Naive thymus-derived CD4-positive, alpha-beta T cell (primary cell): ENCODE measurements around the gene PPP1R3D. TPM values are rescaled to one million over a fixed set of nuclear protein-coding genes. Genes with fewer than 3 reads are reported as not detected.
A peak's percentile ranks its signal among the peaks of the same experiment; 100 is the strongest.

ENCODE experiments used
- ATAC-seq: fragments of 150-1000 bp; cut with Tn5 transposase; 2 replicates; pipeline ENCODE4 v1.10.0; 2021; ENCODE audit warnings: mild to moderate bottlenecking, moderate library complexity
- CTCF ChIA-PET: fragments of 350-600 bp; sonication (Branson Sonifier 250); formaldehyde crosslinking; loops from one replicate; lab custom pipeline; 2021; ENCODE audit warnings: antibody characterized with exemption; lab: Charles Lee
- POLR2A ChIA-PET: fragments of 350-600 bp; sonication (Branson Sonifier 250); formaldehyde crosslinking; loops from one replicate; lab custom pipeline; 2021; ENCODE audit warnings: antibody characterized with exemption, inconsistent platforms; lab: Charles Lee
- DNase-seq, 9 donors: peaks; one replicate each; pipeline versions ENCODE4 v3.0.0 to v3.0.0-alpha.2; 2020 to 2022; ENCODE audit warnings: mixed read lengths in 1 of 9
- H3K27ac ChIP-seq: one replicate; pipeline ENCODE4 v1.7.0; 2013; ENCODE audit warnings: mild to moderate bottlenecking, low read depth, low read length, moderate library complexity
- H3K27me3 ChIP-seq, 2 donors: one replicate each; pipeline ENCODE4 v1.7.0; 2013; ENCODE audit warnings: low read length in 2 of 2, mild to moderate bottlenecking in 2 of 2, moderate library complexity in 2 of 2; ENCODE audit not compliant: control insufficient read depth in 2 of 2, insufficient read depth in 2 of 2
- H3K36me3 ChIP-seq, 3 experiments: 1 replicate in 2 of 3; 2 replicates in 1 of 3; pipeline ENCODE4 v1.7.0; 2013; ENCODE audit warnings: low read length in 3 of 3, mild to moderate bottlenecking in 3 of 3, moderate library complexity in 1 of 3; ENCODE audit not compliant: insufficient read depth in 3 of 3, control insufficient read depth in 2 of 3
- H3K4me1 ChIP-seq, 2 donors: one replicate each; pipeline ENCODE4 v1.7.0; 2013; ENCODE audit warnings: low read length in 2 of 2, mild to moderate bottlenecking in 2 of 2, moderate library complexity in 1 of 2; ENCODE audit not compliant: control insufficient read depth in 2 of 2, insufficient read depth in 2 of 2
- H3K4me3 ChIP-seq: 2 replicates; pipeline ENCODE4 v1.7.0; 2013; ENCODE audit warnings: mild to moderate bottlenecking, low read length
- H3K9me3 ChIP-seq, 3 experiments: 1 replicate in 2 of 3; 2 replicates in 1 of 3; pipeline ENCODE4 v1.7.0; 2013; ENCODE audit warnings: low read length in 3 of 3; ENCODE audit not compliant: control insufficient read depth in 2 of 3
- H3K27ac Mint-ChIP-seq, 9 donors: one replicate each; pipeline ENCODE4 v1.8.0; 2020 to 2022; ENCODE audit warnings: mixed read lengths in 9 of 9, mild to moderate bottlenecking in 8 of 9, moderate library complexity in 5 of 9, inconsistent platforms in 2 of 9
- H3K27me3 Mint-ChIP-seq, 5 donors: one replicate each; pipeline ENCODE4 v1.8.0; 2021 to 2022; ENCODE audit warnings: mixed read lengths in 5 of 5, mild to moderate bottlenecking in 1 of 5
- H3K36me3 Mint-ChIP-seq, 5 donors: one replicate each; pipeline ENCODE4 v1.8.0; 2020 to 2022; ENCODE audit warnings: mixed read lengths in 5 of 5, mild to moderate bottlenecking in 3 of 5, inconsistent platforms in 1 of 5
- H3K4me1 Mint-ChIP-seq, 7 donors: one replicate each; pipeline ENCODE4 v1.8.0; 2020 to 2022; ENCODE audit warnings: mixed read lengths in 7 of 7, mild to moderate bottlenecking in 3 of 7, inconsistent platforms in 1 of 7
- H3K4me3 Mint-ChIP-seq, 10 donors: one replicate each; pipeline ENCODE4 v1.8.0; 2020 to 2022; ENCODE audit warnings: mild to moderate bottlenecking in 10 of 10, mixed read lengths in 10 of 10, moderate library complexity in 6 of 10, inconsistent platforms in 2 of 10
- H3K9me3 Mint-ChIP-seq, 11 donors: one replicate each; pipeline ENCODE4 v1.8.0; 2020 to 2022; ENCODE audit warnings: mixed read lengths in 11 of 11, mild to moderate bottlenecking in 4 of 11, inconsistent platforms in 1 of 11, moderate library complexity in 1 of 11
- intact Hi-C, 2 donors: fragments of 100-400 bp; cut with micrococcal nuclease; formaldehyde crosslinking; loops; one replicate each; pipeline ENCODE4 v1.15.1; 2023
- polyA plus RNA-seq, 2 donors: library from polyadenylated mRNA; unstranded; fragments of 300-500 nt; fragmentation: Illumina TruSeq; gene quantifications; one replicate each; pipeline ENCODE4 v1.2.3, GENCODE V29; 2021
- total RNA-seq, 6 experiments: library from RNA in 5 of 6; stranded (reverse) in 5 of 6; gene quantifications; 1 replicate in 5 of 6; 2 replicates in 1 of 6; pipeline ENCODE4 v1.2.3 and lab custom pipeline; 2021 to 2026

The PPP1R3D gene
- total and polyA plus RNA-seq, 7 experiments from 2014 or later: 1.6 to 11.8 (median 5.4) TPM

- Mint-ChIP-seq H3K27me3 (no peaks in the 10 kb centered on the region), H3K9me3 (no peaks in the 10 kb centered on the region), H3K4me3 (no peak overlapping the region), H3K27ac (no peak overlapping the region), H3K4me1 (no peaks in the 10 kb centered on the region), H3K36me3 (peaks cover 0 to 14% (median 0%) of the 10 kb centered on the region in 5 donors)
- ChIA-PET CTCF (interaction anchor here (0.5 to 1.1 kb wide), 2 partner anchors 14 to 1274 kb away, joined by 3 read pairs; partner anchors contain the start of genes FAM217B and PPP1R3D), POLR2A (interaction anchor here (0.9 kb wide), 1 partner anchor 14 kb away, joined by 3 read pairs; the partner anchor contains the start of genes FAM217B and PPP1R3D)
- Histone ChIP-seq H3K27me3 (no peaks in the 10 kb centered on the region), H3K36me3 (no peaks in the 10 kb centered on the region), H3K27ac (no peak overlapping the region), H3K4me3 (no peak overlapping the region), H3K4me1 (no peaks in the 10 kb centered on the region), H3K9me3 (no peaks in the 10 kb centered on the region)
- DNase-seq (no peak), ATAC-seq (no peak)
- intact Hi-C loops: no loop called here
These were observed 14.6 kb upstream of the PPP1R3D start for GRCh38 chr20:59954718-59955117.

- DNase-seq (no peak), ATAC-seq (no peak)
- intact Hi-C loops: loop anchor here (1.0 to 10.0 kb wide), 13 partner anchors 10 to 1645 kb away; partner anchors contain the start of genes FAM217B (in 1 of the 2), PPP1R3D (in 1 of the 2), RAB22A (in 1 of the 2) and VAPB (in 1 of the 2)
- peaks cover 0 to 10% of the 10 kb centered on the region in 2 donors for H3K4me1 ChIP-seq
- peaks cover 0 to 1% (median 0%) of the 10 kb centered on the region in 3 experiments for H3K36me3 ChIP-seq
- H3K9me3 ChIP-seq: no peaks in the 10 kb centered on the region
- Mint-ChIP-seq H3K9me3 (no peaks in the 10 kb centered on the region), H3K27ac (peak overlapping the region in 8 of 9 donors; percentile 34 to 89 (median 71)), H3K4me1 (peaks cover 8 to 32% (median 21%) of the 10 kb centered on the region in 7 donors), H3K27me3 (no peaks in the 10 kb centered on the region), H3K36me3 (peaks cover 0 to 7% (median 0%) of the 10 kb centered on the region in 5 donors), H3K4me3 (no peak overlapping the region)
- no peak overlapping the region for H3K27ac ChIP-seq
- ChIA-PET CTCF (interaction anchor here (0.7 to 2.6 kb wide), 5 partner anchors 9 to 313 kb away, joined by 3 to 13 read pairs (median 4); partner anchors contain the start of genes CDH26, FAM217B and PPP1R3D), POLR2A (interaction anchor here (4.0 kb wide), 1 partner anchor 10 kb away, joined by 21 read pairs; the partner anchor contains the start of genes FAM217B and PPP1R3D)
- no peak overlapping the region for H3K4me3 ChIP-seq
- H3K27me3 ChIP-seq: no peaks in the 10 kb centered on the region
These were observed 9.8 kb upstream of the PPP1R3D start for GRCh38 chr20:59949911-59950310.

DNA sequence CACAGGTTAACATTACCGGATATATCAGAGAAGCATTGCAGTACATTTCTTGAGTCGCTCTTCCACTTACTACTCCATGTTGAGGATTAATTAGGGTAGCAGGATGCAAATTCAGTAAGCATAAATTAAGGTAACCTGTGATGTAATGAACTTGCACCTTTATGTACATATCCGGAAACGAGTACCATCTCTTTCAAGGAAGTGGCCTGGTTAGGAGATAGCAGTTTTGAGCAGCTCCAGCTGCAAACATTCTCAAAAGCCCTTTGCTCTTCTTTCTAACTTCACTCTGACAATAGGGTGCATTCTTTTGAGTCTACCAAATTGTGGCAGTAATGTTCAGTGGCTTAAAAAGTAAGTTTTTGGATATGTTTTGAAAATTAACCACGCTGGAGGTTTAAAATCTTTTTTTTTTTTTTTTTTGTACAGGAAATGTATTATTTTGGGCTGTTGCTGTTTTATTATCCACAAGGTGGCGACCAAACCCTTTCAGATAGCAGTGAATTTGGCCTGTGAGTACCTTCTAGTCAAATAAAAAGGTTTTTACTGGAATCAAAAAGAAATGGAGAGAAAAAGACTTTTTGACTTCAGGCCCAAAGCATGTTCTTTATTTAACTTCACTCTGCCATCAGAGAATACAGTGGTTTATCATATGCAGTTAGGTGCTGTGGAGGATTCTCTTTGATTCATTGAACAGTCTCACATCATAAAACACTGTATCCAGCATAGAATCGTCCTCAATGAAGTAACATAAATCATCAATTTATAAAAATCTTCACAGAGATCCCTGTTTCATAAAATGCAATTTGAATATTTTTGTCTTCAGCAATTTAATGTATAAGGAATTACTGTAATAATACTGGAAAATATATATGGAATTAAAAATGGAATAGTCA lies 9.0 kb upstream of the PPP1R3D start:
- H3K36me3 ChIP-seq: peaks cover 0 to 10% (median 5%) of the 10 kb centered on the region in 3 experiments
- peak overlapping the region; percentile 82 to 95 (median 89) for H3K27ac Mint-ChIP-seq
- H3K27me3 ChIP-seq: no peaks in the 10 kb centered on the region
- H3K4me1 ChIP-seq: peaks cover 0 to 10% of the 10 kb centered on the region in 2 donors
- H3K4me1 Mint-ChIP-seq: peaks cover 11 to 38% (median 22%) of the 10 kb centered on the region in 7 donors
- no peaks in the 10 kb centered on the region for H3K9me3 Mint-ChIP-seq
- DNase-seq: peak in 7 of 9 donors; percentile 56 to 76 (median 72)
- peak overlapping the region in 9 of 10 donors; percentile 34 to 80 (median 70) for H3K4me3 Mint-ChIP-seq
- H3K27ac ChIP-seq: peak overlapping the region; percentile 55
- POLR2A ChIA-PET: interaction anchor here (4.0 kb wide), 1 partner anchor 9 kb away, joined by 21 read pairs; the partner anchor contains the start of genes FAM217B and PPP1R3D
- peak; percentile 90 for ATAC-seq
- H3K9me3 ChIP-seq: no peaks in the 10 kb centered on the region
- H3K4me3 ChIP-seq: no peak overlapping the region
- CTCF ChIA-PET: interaction anchor here (0.6 to 2.6 kb wide), 9 partner anchors 9 to 1270 kb away, joined by 3 to 13 read pairs (median 3); partner anchors contain the start of genes CDH26, FAM217B and PPP1R3D
- H3K27me3 Mint-ChIP-seq: no peaks in the 10 kb centered on the region
- intact Hi-C loops: loop anchor here (1.0 to 10.0 kb wide), 13 partner anchors 9 to 1644 kb away; partner anchors contain the start of genes FAM217B (in 2 of the 2), PPP1R3D (in 2 of the 2), RAB22A (in 1 of the 2) and VAPB (in 1 of the 2)
- peaks cover 0 to 16% (median 7%) of the 10 kb centered on the region in 5 donors for H3K36me3 Mint-ChIP-seq

- no peaks in the 10 kb centered on the region for H3K27me3 ChIP-seq
- no peak for ATAC-seq
- H3K27ac ChIP-seq: peak overlapping the region; percentile 55
These were observed 8.1 kb upstream of the PPP1R3D start for GRCh38 chr20:59948212-59948611.

DNA sequence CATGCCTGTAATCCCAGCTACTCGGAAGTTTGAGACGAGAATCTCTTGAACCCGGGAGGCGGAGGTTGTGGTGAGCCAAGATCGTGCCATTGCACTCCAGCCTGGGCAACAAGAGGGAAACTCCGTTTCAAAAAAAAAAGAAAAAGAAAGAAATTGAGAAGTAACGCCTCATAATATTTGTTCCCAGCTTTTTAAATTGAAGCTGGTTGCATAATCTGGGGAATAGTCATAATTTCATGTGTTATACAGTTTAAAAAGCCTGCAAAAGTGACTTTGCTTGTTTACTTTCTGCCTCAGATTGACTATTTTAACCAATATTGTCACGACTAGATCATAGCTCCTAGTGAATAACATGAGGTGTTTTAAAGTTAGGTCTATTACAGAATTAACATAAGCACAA lies 7.3 kb upstream of the PPP1R3D start:
- ATAC-seq: no peak
- peak overlapping the region in 3 of 9 donors; percentile 13 to 36 (median 25) for H3K27ac Mint-ChIP-seq
- Histone ChIP-seq H3K27me3 (no peaks in the 10 kb centered on the region), H3K36me3 (peaks cover 9 to 14% (median 12%) of the 10 kb centered on the region in 3 experiments), H3K9me3 (no peaks in the 10 kb centered on the region), H3K27ac (no peak overlapping the region), H3K4me3 (no peak overlapping the region), H3K4me1 (peaks cover 0 to 10% of the 10 kb centered on the region in 2 donors)
- H3K9me3 Mint-ChIP-seq: no peaks in the 10 kb centered on the region
- ChIA-PET CTCF (interaction anchor here (1.3 kb wide), 1 partner anchor 13 kb away, joined by 5 read pairs; the partner anchor contains the start of gene SYCP2), POLR2A (no interaction called here)
- peaks cover 0 to 16% (median 7%) of the 10 kb centered on the region in 5 donors for H3K36me3 Mint-ChIP-seq
- H3K4me3 Mint-ChIP-seq: no peak overlapping the region
- no peaks in the 10 kb centered on the region for H3K27me3 Mint-ChIP-seq
- intact Hi-C loops: loop anchor here (5.0 to 10.0 kb wide), 6 partner anchors 187 to 1643 kb away; partner anchors contain the start of genes RAB22A (in 1 of the 2) and VAPB (in 1 of the 2)
- H3K4me1 Mint-ChIP-seq: peaks cover 11 to 39% (median 22%) of the 10 kb centered on the region in 7 donors
- DNase-seq: no peak

More at GRCh38 chr20:59948212-59948611, 8.1 kb upstream of the PPP1R3D start:
- Mint-ChIP-seq H3K4me3 (peak overlapping the region in 3 of 10 donors; percentile 60 to 70 (median 67)), H3K27me3 (no peaks in the 10 kb centered on the region), H3K27ac (peak overlapping the region in 8 of 9 donors; percentile 82 to 95 (median 90)), H3K9me3 (no peaks in the 10 kb centered on the region), H3K4me1 (peaks cover 11 to 39% (median 22%) of the 10 kb centered on the region in 7 donors), H3K36me3 (peaks cover 0 to 20% (median 7%) of the 10 kb centered on the region in 5 donors)
- no peak for DNase-seq
- Histone ChIP-seq H3K4me3 (no peak overlapping the region), H3K36me3 (peaks cover 6 to 14% (median 12%) of the 10 kb centered on the region in 3 experiments), H3K4me1 (peaks cover 0 to 10% of the 10 kb centered on the region in 2 donors), H3K9me3 (no peaks in the 10 kb centered on the region)
- intact Hi-C loops: loop anchor here (1.0 to 10.0 kb wide), 10 partner anchors 8 to 1643 kb away; partner anchors contain the start of genes FAM217B (in 1 of the 2), PPP1R3D (in 1 of the 2), RAB22A (in 1 of the 2) and VAPB (in 1 of the 2)
- POLR2A ChIA-PET: interaction anchor here (4.0 kb wide), 1 partner anchor 8 kb away, joined by 21 read pairs; the partner anchor contains the start of genes FAM217B and PPP1R3D
- CTCF ChIA-PET: interaction anchor here (0.7 to 2.6 kb wide), 4 partner anchors 12 to 315 kb away, joined by 3 to 13 read pairs (median 4); partner anchors contain the start of gene SYCP2
